ENCODE measurements around the gene SENP1. TPM values are rescaled to one million over a fixed set of nuclear protein-coding genes. Genes with fewer than 3 reads are reported as not detected.

The SENP1 gene
- total and polyA plus RNA-seq, 2 experiments from 2014 or later, result 8.6 to 27.7 TPM

- ATAC-seq, result no peak
- Histone ChIP-seq H3K27ac (ENCODE audit: low read depth) (peak overlapping the region; percentile 24; the same call in 1 of the 2 replicates), H3K9me2 (ENCODE audit: insufficient read depth) (peaks cover 19% of the 10 kb centered on the region), H3K4me3 (peak overlapping the region; percentile 39), H3K4me2 (peak overlapping the region; percentile 68), H3K27me3 (ENCODE audit: insufficient read depth) (peaks cover 53% of the 10 kb centered on the region), H3K79me2 (replicated peaks; ENCODE audit: insufficient read depth) (no peaks in the 10 kb centered on the region), H4K20me1 (replicated peaks; ENCODE audit: insufficient read depth) (no peaks in the 10 kb centered on the region), H2AFZ (no peak overlapping the region; the same call in 1 of the 2 replicates), H3F3A (replicated peaks; ENCODE audit: low read depth) (no peaks in the 10 kb centered on the region), H3K4me1 (ENCODE audit: insufficient read depth) (peaks cover 19% of the 10 kb centered on the region), H3K36me3 (ENCODE audit: insufficient read depth) (no peaks in the 10 kb centered on the region)
- Mint-ChIP-seq H3K9me3 (no peaks in the 10 kb centered on the region), H3K4me1 (peaks cover 41% of the 10 kb centered on the region), H3K27me3 (ENCODE audit: insufficient read depth, low read depth, poor library complexity) (peaks cover 40% of the 10 kb centered on the region), H3K36me3 (ENCODE audit: low read depth) (no peaks in the 10 kb centered on the region), H3K4me3 (peak overlapping the region; percentile 39), H3K27ac (peak overlapping the region; percentile 37; the same call in 1 of the 2 replicates)
- no peak for DNase-seq (ENCODE audit: low spot score)
- TF ChIP-seq EZH2phosphoT487 (IDR thresholded peaks at IDR 0.05; ENCODE audit: unreplicated experiment), result no peak
- no peak for TF ChIP-seq JUNB (IDR thresholded peaks at IDR 0.05; ENCODE audit: unreplicated experiment)
- no peak for TF ChIP-seq ZNF462 (CRISPR knock-in tag; IDR thresholded peaks at IDR 0.05)
- TF ChIP-seq CREB1 (CRISPR knock-in tag; IDR thresholded peaks at IDR 0.05; ENCODE audit: low read depth), result no peak
- no peak for TF ChIP-seq ZNF114 (CRISPR knock-in tag; IDR thresholded peaks at IDR 0.05)
- TF ChIP-seq, protein P1, sequence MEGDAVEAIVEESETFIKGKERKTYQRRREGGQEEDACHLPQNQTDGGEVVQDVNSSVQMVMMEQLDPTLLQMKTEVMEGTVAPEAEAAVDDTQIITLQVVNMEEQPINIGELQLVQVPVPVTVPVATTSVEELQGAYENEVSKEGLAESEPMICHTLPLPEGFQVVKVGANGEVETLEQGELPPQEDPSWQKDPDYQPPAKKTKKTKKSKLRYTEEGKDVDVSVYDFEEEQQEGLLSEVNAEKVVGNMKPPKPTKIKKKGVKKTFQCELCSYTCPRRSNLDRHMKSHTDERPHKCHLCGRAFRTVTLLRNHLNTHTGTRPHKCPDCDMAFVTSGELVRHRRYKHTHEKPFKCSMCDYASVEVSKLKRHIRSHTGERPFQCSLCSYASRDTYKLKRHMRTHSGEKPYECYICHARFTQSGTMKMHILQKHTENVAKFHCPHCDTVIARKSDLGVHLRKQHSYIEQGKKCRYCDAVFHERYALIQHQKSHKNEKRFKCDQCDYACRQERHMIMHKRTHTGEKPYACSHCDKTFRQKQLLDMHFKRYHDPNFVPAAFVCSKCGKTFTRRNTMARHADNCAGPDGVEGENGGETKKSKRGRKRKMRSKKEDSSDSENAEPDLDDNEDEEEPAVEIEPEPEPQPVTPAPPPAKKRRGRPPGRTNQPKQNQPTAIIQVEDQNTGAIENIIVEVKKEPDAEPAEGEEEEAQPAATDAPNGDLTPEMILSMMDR (conservative IDR thresholded peaks at IDR 0.05; ENCODE audit: low read depth in 2 of 2), result no peak
- no peak for TF ChIP-seq ZNF331 (CRISPR knock-in tag; IDR thresholded peaks at IDR 0.05; ENCODE audit: low read depth)
These were observed 67.8 kb downstream of the SENP1 start for GRCh38 chr12:48038085-48038484.
